ENCODE data around the gene PTPN23. TPM values are rescaled to one million over a fixed set of nuclear protein-coding genes. Genes with fewer than 3 reads are reported as not detected.

Gene PTPN23
- total and polyA plus RNA-seq, 3 donors from 2014 or later: 30.5 to 141 (median 89.3) TPM

DNA sequence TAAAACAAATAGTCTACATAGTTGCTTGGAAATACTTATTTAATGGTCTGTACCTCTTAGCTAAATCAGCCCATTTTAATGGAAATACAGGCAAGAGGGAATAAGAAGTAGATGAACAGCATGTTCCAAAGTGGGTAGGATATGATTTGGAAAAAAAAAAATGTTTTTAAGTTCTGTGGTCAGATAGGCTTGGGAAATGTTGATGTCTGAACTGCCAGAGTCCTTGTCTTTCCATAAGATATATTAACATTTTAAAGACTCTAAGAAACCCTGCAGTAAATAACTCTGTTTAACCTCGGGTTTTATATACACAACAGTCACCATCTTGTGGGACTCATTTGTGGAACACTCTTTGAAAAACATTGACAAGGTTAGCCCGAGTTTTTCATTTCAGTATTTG, 40.0 kb upstream of the PTPN23 start:
- Histone ChIP-seq H3K27me3 (no peaks in the 10 kb centered on the region), H3K36me3 (ENCODE audit: low read depth, missing control alignments) (no peaks in the 10 kb centered on the region), H3K9me3 (no peaks in the 10 kb centered on the region), H3K4me3 (no peak overlapping the region), H3K27ac (no peak overlapping the region), H3K4me1 (no peaks in the 10 kb centered on the region)
- WGBS, 2 donors: 83 to 89% methylated on average over 2 of the region's 2 CpGs
- DNase-seq: no peak
- TF ChIP-seq POLR2A (IDR thresholded peaks at IDR 0.05): no peak
- TF ChIP-seq, protein P1, sequence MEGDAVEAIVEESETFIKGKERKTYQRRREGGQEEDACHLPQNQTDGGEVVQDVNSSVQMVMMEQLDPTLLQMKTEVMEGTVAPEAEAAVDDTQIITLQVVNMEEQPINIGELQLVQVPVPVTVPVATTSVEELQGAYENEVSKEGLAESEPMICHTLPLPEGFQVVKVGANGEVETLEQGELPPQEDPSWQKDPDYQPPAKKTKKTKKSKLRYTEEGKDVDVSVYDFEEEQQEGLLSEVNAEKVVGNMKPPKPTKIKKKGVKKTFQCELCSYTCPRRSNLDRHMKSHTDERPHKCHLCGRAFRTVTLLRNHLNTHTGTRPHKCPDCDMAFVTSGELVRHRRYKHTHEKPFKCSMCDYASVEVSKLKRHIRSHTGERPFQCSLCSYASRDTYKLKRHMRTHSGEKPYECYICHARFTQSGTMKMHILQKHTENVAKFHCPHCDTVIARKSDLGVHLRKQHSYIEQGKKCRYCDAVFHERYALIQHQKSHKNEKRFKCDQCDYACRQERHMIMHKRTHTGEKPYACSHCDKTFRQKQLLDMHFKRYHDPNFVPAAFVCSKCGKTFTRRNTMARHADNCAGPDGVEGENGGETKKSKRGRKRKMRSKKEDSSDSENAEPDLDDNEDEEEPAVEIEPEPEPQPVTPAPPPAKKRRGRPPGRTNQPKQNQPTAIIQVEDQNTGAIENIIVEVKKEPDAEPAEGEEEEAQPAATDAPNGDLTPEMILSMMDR (IDR thresholded peaks at IDR 0.05): no peak
- intact Hi-C loops (cut with DNase I; ENCODE audit: low total_unique reads): no loop called here

DNA sequence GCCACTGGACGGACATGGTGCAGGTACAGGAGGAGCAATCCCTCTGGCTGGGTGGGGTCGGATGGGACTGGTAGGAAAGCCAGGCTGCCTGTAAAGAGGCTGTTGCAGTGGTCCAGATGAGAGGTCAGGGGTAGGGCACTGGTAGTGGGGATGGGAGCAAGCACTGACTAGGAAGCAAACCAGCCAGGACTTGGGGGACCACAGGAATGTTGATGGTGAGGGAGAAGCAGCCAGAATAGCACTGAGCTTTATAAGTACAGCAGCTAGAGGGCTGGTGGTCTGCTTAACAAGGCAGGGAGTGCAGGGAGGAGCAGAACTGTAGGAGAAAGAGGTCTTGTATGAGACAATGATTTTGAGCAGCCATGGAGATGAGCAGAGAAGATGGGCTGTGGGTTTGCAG, 38.7 kb upstream of the PTPN23 start:
- H3K27me3 ChIP-seq: no peaks in the 10 kb centered on the region
- H3K9me3 ChIP-seq: no peaks in the 10 kb centered on the region
- H3K4me1 ChIP-seq: no peaks in the 10 kb centered on the region
- TF ChIP-seq, protein P1 (IDR thresholded peaks at IDR 0.05): no peak
- TF ChIP-seq POLR2A (IDR thresholded peaks at IDR 0.05): no peak
- no peaks in the 10 kb centered on the region for H3K36me3 ChIP-seq (ENCODE audit: low read depth, missing control alignments)
- H3K27ac ChIP-seq: no peak overlapping the region
- DNase-seq: no peak
- intact Hi-C loops (cut with DNase I; ENCODE audit: low total_unique reads): no loop called here
- 96 to 100% methylated on average over 2 of the region's 2 CpGs for WGBS, 2 donors
- H3K4me3 ChIP-seq: no peak overlapping the region

DNA sequence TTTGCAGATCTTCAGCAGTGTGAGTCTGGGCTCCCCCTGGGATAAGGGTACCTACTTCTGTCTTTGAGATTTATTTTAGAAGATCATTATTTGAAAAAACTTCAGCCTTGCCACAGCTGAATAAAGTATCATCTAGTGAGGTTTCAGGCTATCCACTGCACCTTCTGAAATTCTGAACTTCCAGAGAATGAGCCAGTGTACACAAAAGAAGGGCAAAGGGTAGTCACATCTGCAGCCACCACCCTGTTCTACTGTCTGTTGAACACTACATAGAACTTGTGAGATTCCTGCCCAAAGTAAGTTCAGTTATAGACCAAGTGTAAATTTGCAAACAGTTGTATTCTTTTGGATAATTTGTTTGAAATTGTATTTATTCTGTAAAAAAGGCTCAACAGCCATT, 38.0 kb upstream of the PTPN23 start:
- Histone ChIP-seq H3K27me3 (no peaks in the 10 kb centered on the region), H3K4me1 (no peaks in the 10 kb centered on the region), H3K4me3 (no peak overlapping the region), H3K36me3 (ENCODE audit: low read depth, missing control alignments) (no peaks in the 10 kb centered on the region), H3K9me3 (no peaks in the 10 kb centered on the region), H3K27ac (no peak overlapping the region)
- TF ChIP-seq, protein P1 (IDR thresholded peaks at IDR 0.05): no peak
- no peak for TF ChIP-seq POLR2A (IDR thresholded peaks at IDR 0.05)
- intact Hi-C loops (cut with DNase I; ENCODE audit: low total_unique reads): no loop called here
- no peak for DNase-seq

GRCh38 chr3:47343471-47343971, 37.3 kb upstream of the PTPN23 start:
- no peak overlapping the region for H3K4me3 ChIP-seq
- intact Hi-C loops (cut with DNase I; ENCODE audit: low total_unique reads): no loop called here
- no peaks in the 10 kb centered on the region for H3K36me3 ChIP-seq (ENCODE audit: low read depth, missing control alignments)
- no peak overlapping the region for H3K27ac ChIP-seq
- H3K9me3 ChIP-seq: no peaks in the 10 kb centered on the region
- no peaks in the 10 kb centered on the region for H3K4me1 ChIP-seq
- no peaks in the 10 kb centered on the region for H3K27me3 ChIP-seq
- TF ChIP-seq POLR2A (IDR thresholded peaks at IDR 0.05): no peak
- TF ChIP-seq, protein P1 (IDR thresholded peaks at IDR 0.05): no peak
- DNase-seq: no peak
- WGBS, 2 donors: 95% methylated on average over 17 of the region's 17 CpGs; no CpG with 5 or more reads in 1 of the 2 donors

- H3K4me1 ChIP-seq: no peaks in the 10 kb centered on the region
- H3K9me3 ChIP-seq: no peaks in the 10 kb centered on the region
- H3K4me3 ChIP-seq: no peak overlapping the region
- H3K27ac ChIP-seq: no peak overlapping the region
- DNase-seq: no peak
- H3K27me3 ChIP-seq: no peaks in the 10 kb centered on the region
- 79 to 89% methylated on average over 6 of the region's 6 CpGs for WGBS, 2 donors
- intact Hi-C loops (cut with DNase I; ENCODE audit: low total_unique reads): no loop called here
- no peak for TF ChIP-seq POLR2A (IDR thresholded peaks at IDR 0.05)
- TF ChIP-seq, protein P1 (IDR thresholded peaks at IDR 0.05): no peak
- no peaks in the 10 kb centered on the region for H3K36me3 ChIP-seq (ENCODE audit: low read depth, missing control alignments)
Observed at GRCh38 chr3:47344971-47345370, 35.9 kb upstream of the PTPN23 start.

Data from testis (tissue), 3 donors.